ENCODE measurements around the gene TRAF3.

The TRAF3 gene

GRCh38 chr14:102863381-102863780 lies 86.1 kb downstream of the TRAF3 start:
- TF ChIP-seq TEAD4 (IDR thresholded peaks at IDR 0.05) = no peak
- TF ChIP-seq CREB1 (IDR thresholded peaks at IDR 0.05; ENCODE audit: low read depth) = no peak
- no peak for TF ChIP-seq TAF1 (IDR thresholded peaks at IDR 0.05; ENCODE audit: low read depth)
- TF ChIP-seq EGR1 (IDR thresholded peaks at IDR 0.05) = no peak
- TF ChIP-seq NFIC (IDR thresholded peaks at IDR 0.05) = no peak

DNA sequence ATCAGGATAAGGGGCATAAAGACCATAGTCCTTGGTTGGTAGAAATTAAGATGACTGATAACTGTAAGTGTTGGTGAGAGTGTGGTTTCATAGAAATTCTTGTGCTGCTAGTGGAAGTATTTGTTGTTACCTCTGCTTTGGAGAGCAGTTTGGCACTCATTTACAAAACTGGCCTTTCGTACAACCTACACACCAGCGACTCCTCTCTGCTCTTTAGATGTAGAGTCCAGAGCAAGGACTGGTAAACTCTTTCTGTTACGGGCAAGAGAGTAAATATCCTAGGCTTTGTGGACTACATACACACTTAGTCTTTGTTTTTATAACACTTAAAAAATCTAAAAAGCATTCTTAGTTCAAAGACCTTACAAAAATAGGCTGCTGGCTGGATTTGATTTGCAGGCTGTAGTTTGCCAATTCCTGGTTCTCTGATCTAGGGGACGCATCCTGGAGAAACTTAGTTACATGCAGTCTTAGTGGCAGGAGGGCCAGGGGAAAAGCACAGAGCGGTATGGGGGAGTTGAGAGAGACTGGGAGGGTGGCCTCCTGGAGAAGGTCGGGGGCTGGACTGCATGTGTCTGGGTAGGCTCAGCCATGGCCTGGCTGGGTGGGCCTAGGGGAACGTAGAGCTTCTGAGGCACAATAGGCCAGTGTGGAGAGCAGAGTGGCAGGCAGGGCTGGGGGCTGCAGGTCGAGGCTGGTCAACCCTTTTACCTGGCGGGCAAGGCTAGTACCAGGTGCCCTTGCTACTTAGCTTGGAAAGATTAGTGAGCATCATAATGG lies 89.9 kb downstream of the TRAF3 start:
- no peak for TF ChIP-seq USF1 (IDR thresholded peaks at IDR 0.05)
- TF ChIP-seq CEBPB (IDR thresholded peaks at IDR 0.05) = no peak
- TF ChIP-seq ZBTB7A (IDR thresholded peaks at IDR 0.05; ENCODE audit: low read depth) = no peak

DNA sequence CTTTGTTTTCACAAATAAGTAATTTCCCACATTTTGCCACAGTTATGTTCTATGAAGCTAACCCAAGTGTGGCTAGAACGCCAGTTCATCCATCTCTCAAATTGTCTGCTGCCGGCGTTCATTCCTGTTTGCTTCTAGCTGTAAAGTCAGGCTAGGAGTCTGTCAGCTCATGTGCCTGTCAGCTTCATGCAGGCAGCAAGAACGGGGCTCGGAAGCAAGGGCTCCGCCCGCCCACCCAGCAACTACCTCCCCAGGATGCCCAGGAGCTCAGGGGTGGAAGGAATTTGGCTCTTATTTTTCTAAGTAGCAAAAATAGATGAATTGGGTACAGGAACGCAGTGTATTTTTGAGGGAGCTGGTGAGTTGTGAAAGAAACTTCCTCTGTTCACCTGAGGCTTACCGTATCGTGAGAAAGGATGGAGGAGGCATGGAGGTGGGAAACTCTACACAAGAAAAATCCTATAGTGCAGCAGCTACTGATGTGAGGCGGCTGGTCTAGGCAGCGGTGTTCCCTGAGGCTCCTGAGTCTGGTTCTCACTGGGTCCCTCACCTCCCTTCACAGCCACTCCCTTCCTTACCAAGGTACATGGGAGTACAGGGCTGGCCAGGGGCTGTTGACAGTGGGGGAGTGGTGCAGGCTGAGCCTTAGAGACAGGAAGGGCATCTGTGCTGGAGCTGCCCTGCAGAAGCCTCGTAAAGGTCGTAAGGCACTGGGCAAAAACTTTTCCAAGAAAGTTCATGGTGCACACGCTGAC lies 90.8 kb downstream of the TRAF3 start:
- TF ChIP-seq CREB1 (IDR thresholded peaks at IDR 0.05; ENCODE audit: low read depth) (no peak), TEAD4 (IDR thresholded peaks at IDR 0.05) (no peak), NFIC (IDR thresholded peaks at IDR 0.05) (no peak)

GRCh38 chr14:102868956-102869547 lies 91.8 kb downstream of the TRAF3 start:
- TF ChIP-seq EP300 (IDR thresholded peaks at IDR 0.05; ENCODE audit: borderline replicate concordance) (no peak), CEBPB (IDR thresholded peaks at IDR 0.05) (no peak), RAD21 (IDR thresholded peaks at IDR 0.05; ENCODE audit: low read depth) (no peak), TEAD4 (IDR thresholded peaks at IDR 0.05) (no peak), TCF12 (IDR thresholded peaks at IDR 0.05; ENCODE audit: low read depth) (no peak), CREB1 (IDR thresholded peaks at IDR 0.05; ENCODE audit: low read depth) (no peak), TAF1 (IDR thresholded peaks at IDR 0.05; ENCODE audit: low read depth) (no peak), EGR1 (IDR thresholded peaks at IDR 0.05) (no peak), USF1 (IDR thresholded peaks at IDR 0.05) (no peak), ZBTB7A (IDR thresholded peaks at IDR 0.05; ENCODE audit: low read depth) (no peak), NFIC (IDR thresholded peaks at IDR 0.05) (no peak), YY1 (IDR thresholded peaks at IDR 0.05; ENCODE audit: low read depth) (no peak), FOXM1 (IDR thresholded peaks at IDR 0.05; ENCODE audit: borderline replicate concordance, low read depth) (no peak)
- TF ChIP-seq, protein P1, sequence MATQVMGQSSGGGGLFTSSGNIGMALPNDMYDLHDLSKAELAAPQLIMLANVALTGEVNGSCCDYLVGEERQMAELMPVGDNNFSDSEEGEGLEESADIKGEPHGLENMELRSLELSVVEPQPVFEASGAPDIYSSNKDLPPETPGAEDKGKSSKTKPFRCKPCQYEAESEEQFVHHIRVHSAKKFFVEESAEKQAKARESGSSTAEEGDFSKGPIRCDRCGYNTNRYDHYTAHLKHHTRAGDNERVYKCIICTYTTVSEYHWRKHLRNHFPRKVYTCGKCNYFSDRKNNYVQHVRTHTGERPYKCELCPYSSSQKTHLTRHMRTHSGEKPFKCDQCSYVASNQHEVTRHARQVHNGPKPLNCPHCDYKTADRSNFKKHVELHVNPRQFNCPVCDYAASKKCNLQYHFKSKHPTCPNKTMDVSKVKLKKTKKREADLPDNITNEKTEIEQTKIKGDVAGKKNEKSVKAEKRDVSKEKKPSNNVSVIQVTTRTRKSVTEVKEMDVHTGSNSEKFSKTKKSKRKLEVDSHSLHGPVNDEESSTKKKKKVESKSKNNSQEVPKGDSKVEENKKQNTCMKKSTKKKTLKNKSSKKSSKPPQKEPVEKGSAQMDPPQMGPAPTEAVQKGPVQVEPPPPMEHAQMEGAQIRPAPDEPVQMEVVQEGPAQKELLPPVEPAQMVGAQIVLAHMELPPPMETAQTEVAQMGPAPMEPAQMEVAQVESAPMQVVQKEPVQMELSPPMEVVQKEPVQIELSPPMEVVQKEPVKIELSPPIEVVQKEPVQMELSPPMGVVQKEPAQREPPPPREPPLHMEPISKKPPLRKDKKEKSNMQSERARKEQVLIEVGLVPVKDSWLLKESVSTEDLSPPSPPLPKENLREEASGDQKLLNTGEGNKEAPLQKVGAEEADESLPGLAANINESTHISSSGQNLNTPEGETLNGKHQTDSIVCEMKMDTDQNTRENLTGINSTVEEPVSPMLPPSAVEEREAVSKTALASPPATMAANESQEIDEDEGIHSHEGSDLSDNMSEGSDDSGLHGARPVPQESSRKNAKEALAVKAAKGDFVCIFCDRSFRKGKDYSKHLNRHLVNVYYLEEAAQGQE (IDR thresholded peaks at IDR 0.05; ENCODE audit: low read depth) = no peak
- TF ChIP-seq, protein P2, sequence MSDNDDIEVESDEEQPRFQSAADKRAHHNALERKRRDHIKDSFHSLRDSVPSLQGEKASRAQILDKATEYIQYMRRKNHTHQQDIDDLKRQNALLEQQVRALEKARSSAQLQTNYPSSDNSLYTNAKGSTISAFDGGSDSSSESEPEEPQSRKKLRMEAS (IDR thresholded peaks at IDR 0.05) = no peak

DNA sequence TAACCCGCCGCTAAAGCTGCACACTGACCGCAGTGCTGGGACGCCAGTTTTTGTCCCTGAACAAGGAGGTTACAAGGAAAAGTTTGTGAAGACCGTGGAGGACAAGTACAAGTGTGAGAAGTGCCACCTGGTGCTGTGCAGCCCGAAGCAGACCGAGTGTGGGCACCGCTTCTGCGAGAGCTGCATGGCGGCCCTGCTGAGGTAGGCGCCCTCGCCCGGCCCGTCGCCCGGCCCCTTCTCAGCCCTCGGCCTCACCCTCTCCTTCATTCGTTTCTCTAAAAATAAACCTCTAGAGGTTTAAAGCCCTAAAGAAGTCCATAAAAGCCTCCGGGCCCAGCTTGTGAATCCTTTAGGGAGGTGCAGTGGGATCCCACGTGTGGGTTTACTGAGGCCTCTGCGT lies 93.0 kb downstream of the TRAF3 start:
- no peak for TF ChIP-seq EGR1 (IDR thresholded peaks at IDR 0.05)
- TF ChIP-seq, protein P2 (IDR thresholded peaks at IDR 0.05) = 0 out of 2 replicates have a peak, but pooled peaks have one; percentile 11

DNA sequence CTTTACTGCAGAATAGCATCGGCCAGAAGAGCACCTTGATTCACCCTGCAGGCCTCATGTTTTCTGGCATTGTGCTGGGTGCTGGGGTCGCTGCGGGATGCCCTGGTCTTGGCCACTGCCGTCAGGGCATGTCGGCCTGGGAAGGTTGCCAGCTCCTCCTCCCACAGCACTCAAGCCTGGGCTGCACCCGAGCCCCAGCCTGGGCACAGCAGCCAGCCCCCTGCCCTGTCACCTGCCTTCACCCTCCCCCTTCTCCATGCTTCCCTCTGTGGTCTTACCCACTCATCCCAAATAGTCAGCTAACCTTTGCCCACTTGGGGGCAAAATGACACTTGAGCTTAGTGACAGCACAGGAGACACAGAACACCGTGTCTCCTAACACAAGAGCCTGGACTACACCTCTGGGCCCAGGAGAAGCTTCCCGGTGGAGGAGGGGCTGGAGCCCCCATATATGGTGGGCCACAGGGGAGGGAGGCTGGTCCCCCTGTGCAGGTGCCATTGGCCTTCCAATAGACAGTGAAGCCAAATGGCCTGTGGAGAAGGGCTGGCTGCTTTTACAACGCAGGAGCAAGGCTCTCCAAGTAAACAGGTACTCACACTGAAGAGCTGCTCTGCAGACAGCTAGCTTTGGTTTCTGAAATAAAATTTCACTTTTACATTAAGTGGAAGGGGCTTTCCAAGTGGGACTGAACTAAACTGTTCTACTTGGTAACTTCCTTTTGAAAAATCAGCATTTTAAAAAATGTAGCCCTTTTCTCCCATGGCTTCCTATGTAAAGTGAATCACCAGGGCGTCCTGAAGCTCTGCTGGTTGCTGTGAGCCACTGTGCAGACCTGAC lies 94.0 kb downstream of the TRAF3 start:
- TF ChIP-seq ZBTB7A (IDR thresholded peaks at IDR 0.05; ENCODE audit: low read depth) (no peak; the same call in 1 of the 2 replicates), YY1 (IDR thresholded peaks at IDR 0.05; ENCODE audit: low read depth) (no peak), RAD21 (IDR thresholded peaks at IDR 0.05; ENCODE audit: low read depth) (no peak), NFIC (IDR thresholded peaks at IDR 0.05) (peak; percentile 74), CEBPB (IDR thresholded peaks at IDR 0.05) (no peak), USF1 (IDR thresholded peaks at IDR 0.05) (no peak)
- TF ChIP-seq, protein P1 (IDR thresholded peaks at IDR 0.05; ENCODE audit: low read depth) = no peak
